HCT116 (cell line): ENCODE measurements around the gene AMOTL1. TPM values are rescaled to one million over a fixed set of nuclear protein-coding genes. Genes with fewer than 3 reads are reported as not detected.

Source experiments
- ATAC-seq: fragments of 200-7000 bp; cut with Tn5 transposase; 2 replicates; pipeline ENCODE4 v1.9.1; 2020; ENCODE audit warnings: mild to moderate bottlenecking, moderate library complexity
- BruUV-seq: library from RNA; stranded (reverse); fragments of 400-500 nt; replicated peaks from 2 replicates; lab custom pipeline; 2021; lab: Mats Ljungman, UMichigan
- CTCF ChIA-PET: fragments of 300-600 bp; sonication (Branson Sonifier 250); formaldehyde crosslinking; loops from one replicate; lab custom pipeline; 2021; ENCODE audit warnings: antibody characterized with exemption; lab: Charles Lee
- POLR2A ChIA-PET: fragments of 300-600, 350-600 bp; sonication (Branson Sonifier 250); formaldehyde crosslinking; loops from one replicate; lab custom pipeline; 2021; ENCODE audit warnings: antibody characterized with exemption; lab: Charles Lee
- RAD21 ChIA-PET, 2 experiments: fragments of 300-600 bp; sonication (Branson Sonifier 250); formaldehyde crosslinking; loops; one replicate each; lab custom pipeline; 2023; ENCODE audit warnings: low total read pairs in 2 of 2; ENCODE audit not compliant: uncharacterized antibody in 2 of 2, unreplicated experiment in 2 of 2, low non-redundant PET in 1 of 2; lab: Charles Lee
- DNase-seq: peaks from one replicate; pipeline ENCODE4 v3.0.0-alpha.2; 2010; ENCODE audit warnings: low read depth, low spot score
- H2AFZ ChIP-seq: fragments of 200-600 bp; shearing (Covaris generic), sonication (generic); 2 replicates; pipeline ENCODE4 v1.6.1; 2017; ENCODE audit warnings: low read depth, mixed run types, mixed read lengths, antibody characterized with exemption, low read length; ENCODE audit not compliant: poor library complexity, severe bottlenecking
- H3K27ac ChIP-seq: 2 replicates; pipeline ENCODE4 v1.5.1; 2012; ENCODE audit warnings: low read depth, low read length
- H3K27me3 ChIP-seq: fragments of 200-600 bp; sonication (generic); 2 replicates; pipeline ENCODE4 v1.6.1; 2016; ENCODE audit warnings: mixed run types, low read length, mixed read lengths; ENCODE audit not compliant: insufficient read depth
- H3K36me3 ChIP-seq, 2 experiments: fragments of 200-500 bp in 1 of 2; fragments of 200-600 bp in 1 of 2; sonication (Bioruptor generic) in 1 of 2; sonication (generic) in 1 of 2; 2 replicates each; pipeline versions ENCODE4 v1.5.1 to v1.6.1; 2014 to 2016; ENCODE audit warnings: low read length in 2 of 2, inconsistent platforms in 1 of 2, mixed read lengths in 1 of 2, mixed run types in 1 of 2; ENCODE audit not compliant: insufficient read depth in 2 of 2, control insufficient read depth in 1 of 2
- H3K4me1 ChIP-seq, 2 experiments: fragments of 200-600 bp in 1 of 2; sonication (generic) in 1 of 2; 2 replicates each; pipeline versions ENCODE4 v1.5.1 to v1.6.1; 2012 to 2017; ENCODE audit warnings: low read length in 2 of 2, inconsistent platforms in 1 of 2, mild to moderate bottlenecking in 1 of 2, mixed read lengths in 1 of 2, mixed run types in 1 of 2, moderate library complexity in 1 of 2; ENCODE audit not compliant: insufficient read depth in 2 of 2, control insufficient read depth in 1 of 2
- H3K4me2 ChIP-seq: fragments of 200-600 bp; sonication (generic); 2 replicates; pipeline ENCODE4 v1.6.1; 2017; ENCODE audit warnings: mixed run types, low read length, mixed read lengths
- H3K4me3 ChIP-seq, 2 experiments: fragments of 200-600 bp in 1 of 2; sonication (generic) in 1 of 2; replicated peaks in 1 of 2; 2 replicates each; pipeline ENCODE4 v1.5.1; 2011 to 2016; ENCODE audit warnings: low read length in 2 of 2, control low read depth in 1 of 2, low read depth in 1 of 2, mild to moderate bottlenecking in 1 of 2, mixed read lengths in 1 of 2, mixed run types in 1 of 2
- H3K79me2 ChIP-seq: fragments of 200-600 bp; sonication (generic); 2 replicates; pipeline ENCODE4 v1.6.1; 2017; ENCODE audit warnings: mild to moderate bottlenecking, mixed run types, low read length, moderate library complexity, mixed read lengths; ENCODE audit not compliant: insufficient read depth
- H3K9ac ChIP-seq: fragments of 200-600 bp; sonication (generic); 2 replicates; pipeline ENCODE4 v1.6.1; 2016; ENCODE audit warnings: low read length, mixed read lengths
- H3K9me2 ChIP-seq: fragments of 200-600 bp; sonication (generic), shearing (Covaris generic); 2 replicates; pipeline ENCODE4 v1.6.1; 2017; ENCODE audit warnings: mixed run types, mild to moderate bottlenecking, moderate library complexity; ENCODE audit not compliant: insufficient read depth
- H3K9me3 ChIP-seq, 2 experiments: fragments of 200-500 bp in 1 of 2; fragments of 200-600 bp in 1 of 2; sonication (Bioruptor generic) in 1 of 2; sonication (generic) in 1 of 2; 2 replicates each; pipeline ENCODE4 v1.6.1; 2014 to 2017; ENCODE audit warnings: low read length in 2 of 2, mixed read lengths in 2 of 2, inconsistent platforms in 1 of 2, low read depth in 1 of 2, mild to moderate bottlenecking in 1 of 2, mixed run types in 1 of 2, moderate library complexity in 1 of 2; ENCODE audit not compliant: control insufficient read depth in 1 of 2, insufficient read depth in 1 of 2
- H4K20me1 ChIP-seq: fragments of 200-600 bp; sonication (generic), shearing (Covaris generic); 2 replicates; pipeline ENCODE4 v1.6.1; 2017; ENCODE audit warnings: mixed run types, mild to moderate bottlenecking, moderate library complexity; ENCODE audit not compliant: insufficient read depth
- ATF3 ChIP-seq: IDR thresholded peaks from 2 replicates; pipeline ENCODE4 v1.6.1; 2012
- EGR1 ChIP-seq: IDR thresholded peaks from 2 replicates; pipeline ENCODE4 v1.6.1; 2012; ENCODE audit warnings: low read depth
- EZH2 ChIP-seq: fragments of 200-600 bp; sonication (generic); IDR thresholded peaks from 2 replicates; pipeline ENCODE4 v1.6.1; 2017; ENCODE audit warnings: antibody characterized with exemption, mixed run types
- EZH2phosphoT487 ChIP-seq: fragments of 200-600 bp; IDR thresholded peaks from 2 replicates; pipeline ENCODE4 v1.6.1; 2018; ENCODE audit warnings: antibody characterized with exemption, borderline replicate concordance
- JUND ChIP-seq: IDR thresholded peaks from 2 replicates; pipeline ENCODE4 v1.6.1; 2012
- POLR2A ChIP-seq: IDR thresholded peaks from 2 replicates; pipeline ENCODE4 v1.7.0; 2011; ENCODE audit warnings: borderline replicate concordance; ENCODE audit not compliant: insufficient read depth, insufficient read length; ENCODE audit errors: extremely low read depth
- POLR2AphosphoS5 ChIP-seq: IDR thresholded peaks from 2 replicates; pipeline ENCODE4 v1.6.1; 2011; ENCODE audit warnings: mild to moderate bottlenecking, low read depth, low read length, moderate library complexity
- RAD21 ChIP-seq: IDR thresholded peaks from 2 replicates; pipeline ENCODE4 v1.6.1; 2012; ENCODE audit warnings: low read depth, mild to moderate bottlenecking
- SRF ChIP-seq: IDR thresholded peaks from 2 replicates; pipeline ENCODE4 v1.6.1; 2012; ENCODE audit warnings: low read depth
- TCF7L2 ChIP-seq: IDR thresholded peaks from 2 replicates; pipeline ENCODE4 v1.7.0; 2011; ENCODE audit warnings: borderline replicate concordance, inconsistent platforms; ENCODE audit not compliant: insufficient read depth, insufficient read length; ENCODE audit errors: extremely low read depth
- intact Hi-C: fragments of 100-400 bp; cut with micrococcal nuclease; formaldehyde crosslinking; loops from 2 replicates; pipeline ENCODE4 v1.10.0; 2022
- total RNA-seq: library from RNA; stranded (reverse); gene quantifications from one replicate; pipeline ENCODE4 v1.2.1, GENCODE V29; 2021; ENCODE audit not compliant: unreplicated experiment

AMOTL1 gene
- total RNA-seq, 1 experiment from 2014 or later = 27.6 TPM

GRCh38 chr11:94922321-94923003 is 154.3 kb downstream of the AMOTL1 start (continued):
- TF ChIP-seq TCF7L2 (no peak), EGR1 (no peak), POLR2AphosphoS5 (no peak), JUND (no peak), SRF (no peak), RAD21 (no peak), POLR2A (no peak), EZH2phosphoT487 (no peak), ATF3 (no peak)

GRCh38 chr11:94923004-94923334 is 154.8 kb downstream of the AMOTL1 start:
- no peak for TF ChIP-seq EZH2phosphoT487
- no peak for TF ChIP-seq POLR2A
- no peak for TF ChIP-seq ATF3
- TF ChIP-seq EZH2 = no peak
- TF ChIP-seq, all 23 proteins: peak for 0
- BruUV-seq = no TSS peak
- CTCF ChIA-PET = no interaction called here
- ATAC-seq = no peak
- Histone ChIP-seq H3K4me1 (peaks cover 13 to 17% of the 10 kb centered on the region in 2 experiments; a peak in 3 of 4 replicates), H3K9me3 (no peaks in the 10 kb centered on the region), H4K20me1 (no peaks in the 10 kb centered on the region), H3K36me3 (no peaks in the 10 kb centered on the region), H3K4me3 (no peak overlapping the region), H3K79me2 (no peaks in the 10 kb centered on the region), H3K9me2 (no peaks in the 10 kb centered on the region), H3K4me2 (no peak overlapping the region), H2AFZ (no peak overlapping the region), H3K27ac (no peak overlapping the region), H3K27me3 (no peaks in the 10 kb centered on the region), H3K9ac (no peak overlapping the region)
- POLR2A ChIA-PET = no interaction called here
- DNase-seq = no peak
- intact Hi-C loops = no loop called here
- RAD21 ChIA-PET = no interaction called here
